ENCODE results near the gene MAP2K5.

The MAP2K5 gene

DNA sequence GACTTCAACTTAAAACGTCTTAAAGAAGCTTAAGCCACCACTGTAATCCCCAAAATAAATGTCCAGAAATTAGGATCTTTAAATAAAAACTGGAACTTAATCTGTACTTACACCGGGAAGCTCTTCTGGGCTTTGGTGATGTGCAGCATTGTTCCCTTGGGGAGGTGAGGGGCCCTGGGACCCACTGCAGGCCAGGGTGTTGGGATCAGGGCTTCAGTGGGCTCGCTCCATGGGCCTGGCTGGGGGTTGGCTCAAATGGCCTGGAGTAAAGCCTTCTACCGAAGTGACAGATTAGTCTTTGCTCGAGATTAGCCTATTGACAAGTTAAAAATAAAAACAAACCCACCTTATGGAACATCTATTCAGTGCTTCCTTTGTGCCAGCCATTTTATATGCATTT lies 303.5 kb downstream of the MAP2K5 start:
- in situ Hi-C loops (cut with MboI; ENCODE audit: low sequenced_read_pairs): loop anchor here (25.0 kb wide), 2 partner anchors 384 to 909 kb away; no protein-coding TSS in a partner anchor

DNA sequence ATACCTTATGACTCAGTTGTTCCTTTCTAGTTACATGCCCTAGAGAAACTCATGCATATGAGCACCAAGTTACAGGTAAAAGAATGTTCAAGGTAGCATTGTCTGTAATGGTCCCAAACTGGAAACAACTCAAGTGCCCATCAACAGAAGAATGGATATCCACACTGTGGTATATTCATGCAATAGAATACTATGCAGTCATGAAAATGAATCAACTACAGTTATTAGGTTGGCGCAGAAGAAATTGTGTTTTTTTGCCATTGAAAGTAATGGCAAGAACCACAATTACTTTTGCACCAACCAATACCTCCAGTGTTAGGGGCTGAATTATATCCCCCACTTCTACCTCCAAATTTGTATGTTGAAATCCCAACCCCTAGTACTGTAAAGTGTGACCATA lies 307.0 kb downstream of the MAP2K5 start:
- in situ Hi-C loops (cut with MboI; ENCODE audit: low sequenced_read_pairs): loop anchor here (25.0 kb wide), 2 partner anchors 387 to 912 kb away; no protein-coding TSS in a partner anchor

DNA sequence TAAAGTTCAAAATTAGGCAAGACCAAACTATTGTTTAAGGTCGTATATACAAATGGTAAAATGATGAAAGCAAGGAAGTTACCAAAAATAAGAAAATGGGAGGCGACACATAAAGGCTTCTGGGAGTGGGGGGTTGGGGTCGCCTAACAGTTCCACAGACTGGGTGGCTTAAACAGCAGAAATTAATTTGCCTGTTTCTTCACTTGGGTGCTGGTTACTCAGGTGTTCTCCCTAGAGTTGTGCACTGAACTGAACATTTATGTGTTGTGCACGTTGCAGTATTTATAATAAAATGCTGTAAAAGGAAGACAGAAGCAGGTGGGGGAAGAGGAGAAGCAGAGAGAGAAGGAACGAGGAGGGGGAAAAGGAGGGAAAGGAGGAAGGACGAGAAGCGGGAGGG lies 307.8 kb downstream of the MAP2K5 start:
- in situ Hi-C loops (cut with MboI; ENCODE audit: low sequenced_read_pairs): loop anchor here (25.0 kb wide), 2 partner anchors 212 to 312 kb away; partner anchors contain the start of gene PIAS1

DNA sequence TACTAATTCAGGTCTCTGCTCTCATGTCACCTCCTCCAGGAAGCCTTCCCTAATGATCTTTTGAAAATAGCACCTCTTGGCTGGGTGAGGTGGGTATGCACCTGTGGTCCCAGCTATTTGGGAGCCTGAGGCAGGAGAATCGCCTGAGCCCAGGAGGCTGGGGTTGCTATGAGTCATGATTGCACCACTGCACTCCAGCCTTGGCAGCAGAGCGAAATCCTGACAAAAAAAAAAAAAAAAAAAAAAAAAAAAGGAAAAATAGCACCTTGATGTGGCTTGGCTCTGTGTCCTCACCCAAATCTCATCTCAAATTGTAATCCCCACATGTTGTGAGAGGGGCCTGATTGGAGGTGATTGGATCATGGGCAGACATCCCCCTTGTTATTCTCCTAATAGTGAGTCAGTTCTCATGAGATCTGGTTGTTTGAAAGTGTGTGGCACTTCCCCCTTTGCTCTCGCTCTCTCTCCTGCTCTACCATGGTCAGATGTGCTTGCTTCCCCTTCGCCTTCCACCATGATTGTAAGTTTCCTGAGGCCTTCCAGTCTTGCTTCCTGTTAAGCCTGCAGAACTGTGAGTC lies 308.6 kb downstream of the MAP2K5 start:
- in situ Hi-C loops (cut with MboI; ENCODE audit: low sequenced_read_pairs): loop anchor here (25.0 kb wide), 2 partner anchors 211 to 311 kb away; partner anchors contain the start of gene PIAS1

DNA sequence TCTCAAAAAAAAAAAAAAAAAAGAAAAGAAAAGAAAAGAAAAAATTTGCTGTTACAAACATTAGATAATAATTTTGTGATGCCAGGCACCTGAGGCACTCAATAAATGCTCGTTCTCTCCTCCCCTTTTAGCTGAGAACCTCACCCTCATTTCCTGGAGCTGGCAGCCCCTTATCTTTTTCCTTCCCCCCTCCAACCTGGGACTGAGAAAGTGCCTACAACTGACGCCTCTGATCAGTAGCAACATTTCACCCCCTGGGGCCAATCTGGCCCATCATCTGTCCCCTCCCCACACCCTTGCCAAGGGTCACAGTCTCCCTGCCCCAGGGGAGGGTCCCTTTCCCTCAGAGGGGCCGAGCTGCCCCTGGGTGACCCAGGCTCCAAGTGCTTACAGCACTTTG lies 309.9 kb downstream of the MAP2K5 start:
- in situ Hi-C loops (cut with MboI; ENCODE audit: low sequenced_read_pairs): loop anchor here (25.0 kb wide), 2 partner anchors 210 to 310 kb away; partner anchors contain the start of gene PIAS1

DNA sequence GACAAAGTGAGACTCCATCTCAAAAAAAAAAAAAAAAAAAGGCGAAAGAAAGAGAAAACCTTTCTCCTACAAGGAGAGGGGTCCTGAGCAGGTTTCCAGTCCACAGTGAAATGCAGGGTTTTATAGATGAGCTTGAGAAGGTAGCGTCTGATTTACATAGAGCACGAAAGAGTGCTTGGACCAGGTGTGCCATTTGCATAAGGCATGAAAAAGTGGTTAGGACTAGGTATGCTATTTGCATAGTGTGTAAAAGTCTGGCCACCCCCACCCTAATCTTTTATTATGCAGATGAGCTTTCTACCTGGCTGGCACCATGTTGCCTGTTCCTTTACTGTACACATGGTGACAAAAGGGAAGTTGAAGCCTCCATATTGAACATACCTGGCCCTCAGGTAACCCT lies 311.0 kb downstream of the MAP2K5 start:
- in situ Hi-C loops (cut with MboI; ENCODE audit: low sequenced_read_pairs): loop anchor here (25.0 kb wide), 2 partner anchors 209 to 309 kb away; partner anchors contain the start of gene PIAS1

DNA sequence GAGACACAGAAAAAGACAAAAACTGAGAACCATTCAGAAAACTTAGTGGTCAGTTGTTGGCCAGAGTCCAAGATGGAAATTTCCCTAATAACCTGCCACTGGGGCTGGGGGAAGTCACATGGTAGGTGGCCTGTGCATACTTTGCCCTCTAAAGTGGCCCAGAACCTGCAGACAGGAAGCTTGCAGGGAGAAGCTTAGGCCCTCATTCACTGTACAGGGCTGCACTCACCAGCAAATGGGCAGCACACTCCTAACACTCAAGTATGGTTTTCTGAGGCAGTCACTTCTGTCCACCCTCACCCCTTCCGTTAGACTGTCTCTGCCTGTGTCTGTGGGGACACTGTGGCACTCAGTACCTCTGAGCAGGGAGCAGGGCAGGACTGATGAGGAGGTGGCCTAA lies 311.9 kb downstream of the MAP2K5 start:
- in situ Hi-C loops (cut with MboI; ENCODE audit: low sequenced_read_pairs): loop anchor here (25.0 kb wide), 2 partner anchors 208 to 308 kb away; partner anchors contain the start of gene PIAS1

DNA sequence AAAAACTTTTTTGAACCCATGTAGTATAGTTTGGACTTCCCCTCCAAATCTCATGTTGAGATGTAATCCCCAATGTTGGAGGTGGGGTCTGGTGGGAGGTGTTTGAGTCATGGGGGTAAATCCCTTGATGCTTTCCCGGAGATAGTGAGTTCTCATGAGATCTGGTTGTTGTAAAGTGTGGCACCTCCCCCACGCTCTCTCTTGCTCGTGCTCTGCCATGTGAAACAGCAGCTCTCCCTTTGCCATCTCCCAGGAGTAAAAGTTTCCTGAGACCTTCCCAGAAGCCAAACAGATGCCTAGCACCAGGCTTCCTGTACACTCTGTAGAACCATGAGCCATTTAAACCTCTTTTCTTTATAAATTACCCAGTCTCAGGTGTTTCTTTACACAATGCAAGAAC lies 313.3 kb downstream of the MAP2K5 start:
- in situ Hi-C loops (cut with MboI; ENCODE audit: low sequenced_read_pairs): loop anchor here (25.0 kb wide), 2 partner anchors 206 to 306 kb away; partner anchors contain the start of gene PIAS1

All from HL-60/S4 treated with retinoic acid at 250 ng/mL for 4 days and 3 days (cell line).